Lower lobe of right lung (tissue), 1 donor: ENCODE data around the gene GP9. TPM values are rescaled to one million over a fixed set of nuclear protein-coding genes. Genes with fewer than 3 reads are reported as not detected.

Experiments used
- total RNA-seq: library from RNA; stranded (reverse); fragmentation: NEBNext Ultra II Directional; extraction: Animal tissue kit (Norgen Biotek cat#: 25700); gene quantifications from one replicate; pipeline ENCODE4 v1.2.1, GENCODE V29; 2021
- donor health status: DM: no; HTN: yes; CAD: no; lungs with severe emphysema.

The GP9 gene
- total RNA-seq, 1 donor from 2014 or later, result 2.6 TPM

Other genes starting within 250 kb of the GP9 start
- 38.0 TPM for gene ACAD9, start 181.2 kb upstream of the GP9 start, total RNA-seq
- 2.0 TPM for gene CFAP92, start 66.7 kb upstream of the GP9 start, total RNA-seq
- gene EFCC1, start 59.5 kb upstream of the GP9 start, total RNA-seq, result 12.1 TPM
- gene RAB43, start 61.0 kb downstream of the GP9 start, total RNA-seq, result 29.9 TPM
- 31.0 TPM for gene ISY1, start 100.3 kb downstream of the GP9 start, total RNA-seq
- gene CNBP, start 123.1 kb downstream of the GP9 start, total RNA-seq, result 298 TPM
- gene COPG1, start 188.8 kb downstream of the GP9 start, total RNA-seq, result 150 TPM
- 28.1 TPM for gene HMCES, start 218.1 kb downstream of the GP9 start, total RNA-seq